HG03457 (cell line): ENCODE results near the gene WNT11.

Source experiments
- ATAC-seq: cut with Tn5 transposase; IDR thresholded peaks from one replicate; pipeline ENCODE4 v1.9.1; 2021; ENCODE audit warnings: moderate number of reproducible peaks; ENCODE audit not compliant: unreplicated experiment

Gene WNT11

GRCh38 chr11:76219243-76219642, 12.9 kb upstream of the WNT11 start:
- ATAC-seq: no peak

DNA sequence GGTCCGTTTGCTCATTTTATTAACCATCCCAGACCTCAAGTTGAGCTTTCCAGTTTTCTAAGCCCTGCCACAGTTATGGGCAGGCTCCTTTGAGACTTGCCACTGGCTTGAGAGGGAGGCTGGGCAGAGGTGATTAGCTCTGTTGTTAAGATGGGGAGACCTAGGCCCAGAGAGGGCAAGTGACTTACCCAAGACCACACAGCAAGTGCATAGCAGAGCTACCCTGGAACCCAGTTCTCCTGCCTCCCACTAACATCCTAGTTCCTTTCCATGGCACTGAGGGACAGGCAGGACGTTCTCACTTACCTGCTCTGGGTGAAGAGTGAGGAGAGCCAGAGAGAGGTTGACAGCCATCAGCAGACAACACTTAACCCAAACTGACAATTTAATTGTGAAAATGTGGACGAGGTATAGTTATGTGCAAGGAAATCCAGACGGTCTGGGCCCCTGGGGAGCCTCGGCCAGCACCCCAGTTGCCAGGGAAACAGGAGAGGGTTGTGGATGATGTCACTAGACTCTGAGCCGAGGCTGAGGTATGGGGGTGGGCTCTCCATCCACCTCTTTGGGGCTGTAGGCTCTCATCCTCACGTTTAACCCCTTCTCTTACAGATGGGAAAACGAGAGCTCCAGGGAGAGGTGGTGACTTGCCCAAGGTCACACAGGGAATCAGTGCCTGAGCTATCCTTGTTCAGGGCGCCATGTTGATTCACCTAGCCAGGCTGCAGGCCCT, 12.3 kb upstream of the WNT11 start:
- ATAC-seq: no peak

DNA sequence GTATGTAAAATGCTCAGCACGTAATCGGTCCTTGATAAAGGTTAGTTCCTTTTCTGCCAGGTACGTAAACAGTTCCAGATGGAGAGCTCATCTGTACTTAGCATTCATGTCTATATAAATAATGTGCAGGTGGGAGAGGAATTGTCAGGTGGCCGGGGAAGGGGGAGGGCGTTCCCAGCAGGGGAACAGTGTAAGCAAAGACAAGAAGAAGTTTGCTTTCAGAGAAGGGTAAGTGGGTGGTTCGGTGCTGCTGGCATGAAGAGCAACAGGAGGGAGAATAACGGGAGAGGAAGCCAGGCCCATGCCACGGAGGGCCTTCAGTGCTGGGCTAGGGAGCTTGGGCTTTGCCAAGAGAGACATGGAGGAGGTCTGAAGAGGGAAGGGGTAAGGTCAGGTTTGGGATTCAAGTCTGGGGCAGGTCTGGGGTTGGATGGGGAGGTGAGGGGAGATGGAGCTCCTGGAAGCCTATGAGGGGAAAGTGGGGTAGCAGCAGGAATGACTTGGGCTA, 11.4 kb upstream of the WNT11 start:
- no peak for ATAC-seq

DNA sequence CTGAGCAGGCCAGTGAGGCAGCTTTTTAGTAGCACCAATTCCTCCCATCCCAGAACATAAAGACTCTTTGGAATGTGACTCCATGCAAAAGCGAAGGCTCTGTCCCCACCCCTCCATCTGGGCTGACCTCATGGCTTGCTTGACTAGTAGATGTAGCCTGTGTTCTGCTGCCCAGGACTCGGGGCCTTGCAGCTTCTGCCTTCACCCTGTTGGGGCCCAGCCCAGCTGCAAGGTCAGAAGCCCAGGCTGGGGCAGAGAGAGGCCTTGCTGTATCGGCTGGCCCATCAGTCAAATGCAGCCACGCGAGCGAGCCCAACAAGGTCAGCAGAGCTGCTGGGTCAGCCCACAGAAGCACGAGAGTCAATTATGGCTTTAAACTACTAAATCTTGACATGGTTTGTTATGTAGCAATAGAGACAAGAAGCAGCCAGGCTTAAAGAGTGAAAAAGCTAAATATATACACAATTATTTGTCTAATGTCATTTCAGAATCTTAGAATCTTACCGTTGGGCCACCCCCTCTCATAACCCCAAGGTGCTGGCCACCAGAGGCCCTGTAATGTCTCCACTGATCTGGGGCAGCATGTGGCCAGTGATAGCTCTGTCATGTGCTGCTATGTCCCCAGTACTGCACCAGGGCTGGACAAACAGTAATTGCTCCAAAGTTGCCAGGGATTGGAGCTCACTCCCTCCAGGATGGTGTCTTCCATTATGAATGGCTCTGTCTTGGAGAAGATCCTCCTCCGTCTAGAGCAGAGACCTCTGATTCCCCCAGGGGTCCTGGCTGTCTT, 10.4 kb upstream of the WNT11 start:
- no peak for ATAC-seq

GRCh38 chr11:76215941-76216340, 9.6 kb upstream of the WNT11 start:
- no peak for ATAC-seq

GRCh38 chr11:76214968-76215548, 8.8 kb upstream of the WNT11 start:
- ATAC-seq: no peak

DNA sequence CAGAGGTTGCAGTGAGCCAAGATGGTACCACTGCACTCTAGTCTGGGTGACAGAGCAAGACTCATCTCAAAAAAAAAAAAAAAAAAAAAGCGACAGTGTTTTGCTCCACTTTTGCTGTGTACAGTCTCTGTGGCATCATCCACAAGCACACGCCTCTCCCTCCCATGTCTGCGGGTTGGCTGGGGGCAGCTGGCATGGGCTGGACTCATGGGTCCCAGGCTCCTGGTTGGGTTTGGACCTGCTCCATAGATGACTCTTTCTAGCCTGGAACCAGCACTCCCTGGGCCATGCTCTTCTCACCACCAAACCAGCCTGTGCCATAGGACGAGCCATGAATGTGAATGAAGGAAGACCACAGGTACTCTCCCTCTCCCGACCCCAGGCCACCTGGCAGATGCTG, 7.9 kb upstream of the WNT11 start:
- ATAC-seq: no peak

DNA sequence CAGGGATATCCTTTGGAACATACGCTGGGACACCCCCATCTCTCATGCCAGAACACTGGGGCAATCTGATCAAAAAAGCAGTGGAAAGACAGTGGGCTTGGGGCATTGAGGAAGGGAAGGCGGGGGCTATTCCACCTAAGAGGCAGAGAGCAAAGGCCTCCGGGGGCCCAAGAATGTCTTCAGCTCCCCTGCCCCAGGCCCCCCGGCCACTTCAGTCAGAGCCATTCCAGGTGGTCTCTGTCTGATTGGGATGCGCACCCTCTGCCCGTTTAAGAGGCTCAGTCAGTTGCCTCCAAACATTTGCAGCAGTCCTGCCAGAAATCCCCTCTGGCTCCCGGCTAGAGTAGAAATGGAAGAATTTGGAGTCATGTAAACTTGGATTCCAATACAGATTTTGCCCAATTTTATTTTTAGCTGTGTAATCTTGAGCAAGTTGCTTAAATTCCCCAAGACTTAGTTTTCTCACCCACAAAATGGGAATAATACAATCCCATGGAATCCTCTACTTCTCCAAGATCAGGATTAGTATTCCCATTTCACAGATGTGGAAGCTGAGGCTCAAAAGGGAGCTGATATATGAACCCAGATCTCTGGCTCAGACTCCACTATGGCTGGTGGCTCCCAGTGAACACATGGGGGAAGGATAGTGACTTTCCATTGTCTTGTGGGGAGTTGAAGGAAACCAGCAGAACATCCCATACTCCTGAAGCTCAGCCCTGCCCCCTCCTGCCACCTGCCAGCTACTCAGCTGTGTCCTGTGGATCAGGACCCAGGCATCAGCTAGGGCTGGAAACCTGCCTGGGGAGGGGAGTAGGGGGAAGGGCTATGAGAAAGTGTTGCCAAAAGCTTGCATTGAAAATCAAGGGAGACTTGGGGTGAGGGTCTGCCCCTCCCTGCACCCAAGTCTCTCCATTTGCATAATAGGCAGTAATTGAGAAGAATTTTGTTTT, 6.1 kb upstream of the WNT11 start:
- ATAC-seq: no peak

- ATAC-seq: no peak
These were observed 4.9 kb upstream of the WNT11 start for GRCh38 chr11:76210931-76211851.

DNA sequence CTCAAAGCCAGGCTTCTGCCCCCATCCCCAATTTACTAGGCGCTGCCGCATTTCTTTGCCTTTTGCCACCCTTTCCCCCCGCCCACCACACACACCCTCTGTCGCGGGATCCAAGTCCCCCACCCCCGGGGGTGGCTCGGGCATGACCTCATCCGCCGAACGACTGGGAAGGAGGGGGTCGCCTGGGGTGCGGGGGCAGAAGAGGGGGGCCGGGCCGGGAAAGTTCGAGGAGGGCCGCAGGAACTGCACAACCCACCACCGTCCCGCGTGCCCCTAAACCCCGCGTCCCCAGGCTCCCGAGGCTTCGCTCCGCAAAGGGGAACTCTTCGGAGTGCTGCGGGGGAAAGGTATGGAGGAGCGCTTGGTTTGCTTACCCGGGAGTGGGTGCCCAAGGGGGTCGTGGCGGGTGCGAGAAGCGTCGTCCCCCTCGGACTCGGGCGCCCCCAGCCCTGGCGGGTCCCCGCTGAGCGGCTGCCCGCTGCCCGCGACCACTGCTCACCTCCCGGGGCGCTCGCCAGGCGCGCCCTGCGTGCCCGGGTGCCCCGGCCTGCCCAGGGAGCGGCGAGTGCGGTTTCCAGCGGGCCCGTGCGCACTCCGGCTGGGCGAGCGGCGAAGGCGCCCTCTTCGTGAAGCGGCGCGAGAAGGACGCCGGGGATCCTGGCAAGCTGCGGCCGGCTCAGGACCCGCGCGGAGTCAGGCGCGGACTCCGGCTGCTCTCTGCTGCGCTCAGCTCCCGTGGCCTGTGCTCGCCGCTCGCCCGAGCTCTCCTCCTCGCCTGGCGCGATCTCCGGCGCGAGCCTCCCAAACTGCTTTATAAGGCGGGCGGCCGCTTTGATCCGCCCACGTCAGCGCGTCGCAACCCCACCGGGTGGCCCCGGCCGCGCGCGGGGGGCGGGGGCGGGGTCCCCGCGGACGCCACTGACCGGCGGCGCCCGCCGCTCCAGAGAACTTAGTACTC, 4.0 kb upstream of the WNT11 start:
- no peak for ATAC-seq

DNA sequence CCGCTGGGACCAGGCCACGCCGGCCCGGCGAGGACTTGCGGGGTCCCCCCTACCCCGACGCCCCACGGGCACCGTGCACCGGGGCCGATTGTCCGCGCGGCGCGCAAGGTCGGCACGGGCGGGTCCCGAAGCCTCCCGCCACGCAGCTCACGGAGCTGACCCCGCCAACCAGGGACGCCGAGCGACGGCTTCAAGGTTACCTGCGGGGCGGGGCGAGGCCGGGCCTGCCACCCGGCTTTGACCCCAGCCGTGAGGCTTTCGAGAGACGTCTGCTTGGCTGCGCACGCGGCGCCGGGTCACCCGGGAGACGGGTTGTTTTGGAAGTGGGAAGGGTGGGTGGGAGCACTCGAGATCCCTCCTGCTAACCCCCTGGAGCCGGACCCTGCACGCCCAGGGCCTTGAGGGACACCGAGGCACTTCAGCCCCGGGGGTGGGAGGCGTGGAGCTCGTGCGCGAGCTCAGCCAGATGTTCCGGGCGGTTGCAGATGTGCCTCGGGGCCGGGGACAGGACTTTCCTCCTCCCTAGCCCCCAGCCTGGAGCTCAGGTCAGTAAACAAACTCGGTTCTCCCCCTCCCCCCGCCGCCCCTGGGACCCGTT, 3.2 kb upstream of the WNT11 start:
- ATAC-seq: no peak

DNA sequence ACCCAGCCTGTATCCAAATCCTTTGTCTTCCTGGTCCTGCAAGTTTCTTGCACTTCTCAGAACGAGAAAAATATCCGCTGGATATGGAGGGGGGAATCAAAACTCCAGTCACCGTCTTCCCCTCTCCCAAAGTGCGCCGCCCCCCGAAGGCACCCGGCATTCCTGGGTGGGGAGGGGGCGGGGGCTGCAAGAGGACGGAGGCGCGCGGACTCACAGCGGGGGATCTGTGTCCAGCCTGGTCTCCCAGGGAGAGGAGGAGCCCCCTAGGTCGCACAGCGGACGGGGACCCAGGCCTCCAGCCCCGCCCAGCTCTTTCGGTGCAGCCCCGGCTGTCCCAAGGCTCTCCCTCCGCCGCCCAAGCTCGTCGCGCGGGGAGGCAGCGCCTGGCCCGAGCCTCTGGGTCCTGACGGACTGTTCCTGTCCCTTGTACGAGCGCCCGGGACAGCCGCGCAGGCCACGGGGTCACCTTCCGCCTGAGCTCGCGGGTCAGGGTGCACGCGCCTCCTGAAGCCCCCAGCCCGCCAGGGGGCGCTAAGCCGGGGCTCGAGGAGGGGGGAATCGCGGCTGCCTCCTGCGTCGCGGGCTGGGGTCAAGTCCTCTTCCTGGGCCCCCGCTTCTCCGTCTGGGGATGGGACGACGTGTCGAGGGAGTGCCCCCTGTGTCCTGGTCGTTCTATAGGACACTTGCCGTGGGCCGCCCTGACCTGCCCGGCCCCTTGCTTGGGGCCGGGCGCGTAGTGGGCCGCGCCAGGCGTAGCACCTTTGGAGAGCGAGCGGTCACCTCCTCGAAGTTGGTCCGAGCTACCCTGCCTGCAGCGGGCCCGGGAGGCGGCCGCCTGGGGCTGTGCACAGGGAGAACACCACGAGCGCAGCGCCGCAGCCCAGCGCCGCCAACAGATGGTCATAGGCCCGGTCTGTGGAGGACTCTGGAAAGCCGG, 2.4 kb upstream of the WNT11 start:
- no peak for ATAC-seq

- peak; percentile 45 for ATAC-seq
These were observed 1.5 kb upstream of the WNT11 start for GRCh38 chr11:76207642-76208401.

GRCh38 chr11:76206077-76206326, 300 bp downstream of the WNT11 start:
- ATAC-seq: no peak

DNA sequence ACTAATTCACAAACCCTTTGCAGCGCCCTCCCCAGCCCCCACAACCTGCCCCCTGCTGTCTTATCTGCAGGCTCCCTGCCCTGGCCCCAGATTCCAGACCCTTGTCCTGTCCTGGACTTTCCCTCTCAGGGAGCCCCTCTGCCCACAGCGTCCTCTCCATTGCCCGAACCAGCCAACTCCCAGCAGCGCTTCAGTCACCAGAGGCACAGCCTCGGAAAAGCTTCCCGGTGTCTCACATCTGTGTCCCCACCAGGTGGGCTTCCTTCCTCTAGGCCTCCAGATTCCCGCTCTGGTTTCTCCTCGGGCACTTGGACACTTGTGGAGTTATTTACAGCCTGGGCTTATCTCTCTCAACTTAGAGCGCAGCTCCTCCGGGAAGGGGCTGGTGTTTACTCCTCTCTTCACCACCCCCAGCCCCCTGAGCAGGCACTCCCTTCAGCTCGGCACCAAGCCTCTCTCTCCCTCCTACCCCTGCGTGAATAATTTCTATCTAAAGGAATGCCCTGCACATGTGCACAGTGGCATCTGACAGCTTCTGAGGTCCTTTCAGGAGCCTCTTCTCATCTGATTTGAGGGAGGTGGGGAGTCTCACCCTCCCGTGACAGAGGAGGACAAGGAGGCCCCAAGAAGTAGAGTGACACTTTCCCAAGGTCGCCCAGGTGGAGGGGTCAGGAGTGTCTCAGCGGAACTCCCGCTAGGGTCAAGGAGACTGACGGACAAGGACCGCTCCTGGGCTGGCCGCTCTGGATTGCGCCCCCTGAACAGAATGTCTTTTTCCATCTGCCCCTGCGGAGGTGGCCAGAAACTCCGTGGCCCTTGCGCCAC, 838 bp downstream of the WNT11 start:
- no peak for ATAC-seq

GRCh38 chr11:76203937-76204336, 2.4 kb downstream of the WNT11 start:
- no peak for ATAC-seq
